GM12878 (cell line): Measurements from ENCODE around the gene SWSAP1. TPM values are rescaled to one million over a fixed set of nuclear protein-coding genes. Genes with fewer than 3 reads are reported as not detected.

Source experiments
- BHLHE40 ChIP-seq, 2 experiments: fragments of 450-650 bp in 1 of 2; IDR thresholded peaks; 2 replicates each; pipeline ENCODE4 v1.6.1; 2011 to 2017; ENCODE audit warnings: low read depth in 2 of 2, borderline replicate concordance in 1 of 2, improper control_type of control experiment in 1 of 2, low read length in 1 of 2, mild to moderate bottlenecking in 1 of 2
- CHD4 ChIP-seq: fragments of 200-600 bp; sonication (generic); IDR thresholded peaks from 2 replicates; pipeline ENCODE4 v1.6.1; 2016; ENCODE audit warnings: mild to moderate bottlenecking
- HDAC6 ChIP-seq: fragments of 200-600 bp; sonication (generic); IDR thresholded peaks from one replicate; pipeline ENCODE4 v1.8.0; 2017; ENCODE audit warnings: antibody characterized with exemption; ENCODE audit not compliant: unreplicated experiment
- HDGF ChIP-seq: fragments of 450-650 bp; IDR thresholded peaks from 2 replicates; pipeline ENCODE4 v1.6.1; 2016; ENCODE audit warnings: antibody characterized with exemption
- MEF2B ChIP-seq: fragments of 450-650 bp; IDR thresholded peaks from 2 replicates; pipeline ENCODE4 v1.6.1; 2018; ENCODE audit warnings: mild to moderate bottlenecking, moderate library complexity; ENCODE audit not compliant: partially characterized antibody, poor library complexity, severe bottlenecking
- MTA2 ChIP-seq: fragments of 450-650 bp; IDR thresholded peaks from 2 replicates; pipeline ENCODE4 v1.6.1; 2016; ENCODE audit warnings: low read depth, mild to moderate bottlenecking, moderate library complexity
- SREBF1 ChIP-seq: IDR thresholded peaks from 2 replicates; pipeline ENCODE4 v1.6.1; 2012; ENCODE audit warnings: mild to moderate bottlenecking, low read length
- polyA plus RNA-seq, 11 experiments: library from polyadenylated mRNA; depleted of rRNA in 4 of 11; unstranded in 6 of 11; stranded (reverse) in 5 of 11; fragments of >200 nt; fragmentation: Nextera tagmentation in 4 of 11; fragmentation: Illumina TruSeq in 1 of 11; extraction: Ambion mirVana in 4 of 11; extraction: Trizol in 1 of 11; gene quantifications; 1 replicate in 1 of 11; 2 replicates in 10 of 11; pipeline versions ENCODE4 v1.2.1 to v1.2.3, GENCODE V29; 2011 to 2016; ENCODE audit warnings: inconsistent platforms in 2 of 11, missing spikeins in 2 of 11, low read depth in 1 of 11
- total RNA-seq, 4 experiments: library from RNA; depleted of rRNA in 3 of 4; stranded (reverse); fragments of >200 nt in 3 of 4; fragmentation: Illumina TruSeq in 1 of 4; extraction: Trizol in 1 of 4; gene quantifications; 2 replicates each; pipeline versions ENCODE4 v1.2.1 to v1.2.3, GENCODE V29; 2013 to 2021
- TF ChIP-seq, protein P1 (sequence below): fragments of 450-650 bp; IDR thresholded peaks from 2 replicates; pipeline ENCODE4 v1.6.1; 2017; ENCODE audit warnings: mild to moderate bottlenecking, moderate library complexity
- TF ChIP-seq, protein P2 (sequence below): fragments of 450-650 bp; IDR thresholded peaks from 2 replicates; pipeline ENCODE4 v1.6.1; 2017; ENCODE audit warnings: mild to moderate bottlenecking

Gene SWSAP1
- total and polyA plus RNA-seq, 10 of the 15 experiments (the other 5 are each of a cell fraction or from before 2014, with no cell fraction given) = 0.18 to 6.5 (median 2.4) TPM

DNA sequence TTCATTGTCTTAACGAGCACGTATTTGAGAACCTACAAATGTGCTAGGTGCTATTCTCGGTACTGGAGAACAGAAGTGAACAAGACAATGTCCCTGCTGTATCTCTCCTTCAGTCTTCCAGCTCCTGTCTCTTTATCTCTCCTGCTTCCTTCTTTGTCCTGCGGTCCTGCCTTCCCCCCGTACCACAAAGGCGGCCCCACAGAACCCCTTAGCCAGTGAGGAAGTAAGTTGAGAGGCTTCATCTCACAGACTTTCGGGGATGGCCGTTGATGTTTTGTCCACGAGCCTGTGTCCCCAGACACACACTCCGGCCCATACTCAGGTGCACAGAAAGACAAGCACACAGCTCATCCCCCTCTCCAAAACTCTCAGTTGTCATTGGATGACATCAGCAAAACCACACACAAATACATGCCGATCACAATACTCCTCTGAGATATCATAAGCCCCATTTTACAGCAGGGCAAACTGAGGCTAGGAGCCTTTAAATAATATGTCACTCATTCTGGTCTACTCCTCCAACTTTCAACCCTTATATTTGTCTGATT, 507 bp upstream of the SWSAP1 start (continued):
- TF ChIP-seq, protein P1, sequence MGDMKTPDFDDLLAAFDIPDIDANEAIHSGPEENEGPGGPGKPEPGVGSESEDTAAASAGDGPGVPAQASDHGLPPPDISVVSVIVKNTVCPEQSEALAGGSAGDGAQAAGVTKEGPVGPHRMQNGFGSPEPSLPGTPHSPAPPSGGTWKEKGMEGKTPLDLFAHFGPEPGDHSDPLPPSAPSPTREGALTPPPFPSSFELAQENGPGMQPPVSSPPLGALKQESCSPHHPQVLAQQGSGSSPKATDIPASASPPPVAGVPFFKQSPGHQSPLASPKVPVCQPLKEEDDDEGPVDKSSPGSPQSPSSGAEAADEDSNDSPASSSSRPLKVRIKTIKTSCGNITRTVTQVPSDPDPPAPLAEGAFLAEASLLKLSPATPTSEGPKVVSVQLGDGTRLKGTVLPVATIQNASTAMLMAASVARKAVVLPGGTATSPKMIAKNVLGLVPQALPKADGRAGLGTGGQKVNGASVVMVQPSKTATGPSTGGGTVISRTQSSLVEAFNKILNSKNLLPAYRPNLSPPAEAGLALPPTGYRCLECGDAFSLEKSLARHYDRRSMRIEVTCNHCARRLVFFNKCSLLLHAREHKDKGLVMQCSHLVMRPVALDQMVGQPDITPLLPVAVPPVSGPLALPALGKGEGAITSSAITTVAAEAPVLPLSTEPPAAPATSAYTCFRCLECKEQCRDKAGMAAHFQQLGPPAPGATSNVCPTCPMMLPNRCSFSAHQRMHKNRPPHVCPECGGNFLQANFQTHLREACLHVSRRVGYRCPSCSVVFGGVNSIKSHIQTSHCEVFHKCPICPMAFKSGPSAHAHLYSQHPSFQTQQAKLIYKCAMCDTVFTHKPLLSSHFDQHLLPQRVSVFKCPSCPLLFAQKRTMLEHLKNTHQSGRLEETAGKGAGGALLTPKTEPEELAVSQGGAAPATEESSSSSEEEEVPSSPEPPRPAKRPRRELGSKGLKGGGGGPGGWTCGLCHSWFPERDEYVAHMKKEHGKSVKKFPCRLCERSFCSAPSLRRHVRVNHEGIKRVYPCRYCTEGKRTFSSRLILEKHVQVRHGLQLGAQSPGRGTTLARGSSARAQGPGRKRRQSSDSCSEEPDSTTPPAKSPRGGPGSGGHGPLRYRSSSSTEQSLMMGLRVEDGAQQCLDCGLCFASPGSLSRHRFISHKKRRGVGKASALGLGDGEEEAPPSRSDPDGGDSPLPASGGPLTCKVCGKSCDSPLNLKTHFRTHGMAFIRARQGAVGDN = no peak
- TF ChIP-seq MTA2 = peak; percentile 33; the same call in 1 of the 2 replicates
- TF ChIP-seq HDAC6 = no peak
- TF ChIP-seq, protein P2, sequence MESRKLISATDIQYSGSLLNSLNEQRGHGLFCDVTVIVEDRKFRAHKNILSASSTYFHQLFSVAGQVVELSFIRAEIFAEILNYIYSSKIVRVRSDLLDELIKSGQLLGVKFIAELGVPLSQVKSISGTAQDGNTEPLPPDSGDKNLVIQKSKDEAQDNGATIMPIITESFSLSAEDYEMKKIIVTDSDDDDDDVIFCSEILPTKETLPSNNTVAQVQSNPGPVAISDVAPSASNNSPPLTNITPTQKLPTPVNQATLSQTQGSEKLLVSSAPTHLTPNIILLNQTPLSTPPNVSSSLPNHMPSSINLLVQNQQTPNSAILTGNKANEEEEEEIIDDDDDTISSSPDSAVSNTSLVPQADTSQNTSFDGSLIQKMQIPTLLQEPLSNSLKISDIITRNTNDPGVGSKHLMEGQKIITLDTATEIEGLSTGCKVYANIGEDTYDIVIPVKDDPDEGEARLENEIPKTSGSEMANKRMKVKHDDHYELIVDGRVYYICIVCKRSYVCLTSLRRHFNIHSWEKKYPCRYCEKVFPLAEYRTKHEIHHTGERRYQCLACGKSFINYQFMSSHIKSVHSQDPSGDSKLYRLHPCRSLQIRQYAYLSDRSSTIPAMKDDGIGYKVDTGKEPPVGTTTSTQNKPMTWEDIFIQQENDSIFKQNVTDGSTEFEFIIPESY = no peak
- no peak for TF ChIP-seq HDGF
- peak; percentile 2 for TF ChIP-seq MEF2B
- TF ChIP-seq BHLHE40 (IDR thresholded peaks at IDR 0.05; ENCODE audit: borderline replicate concordance in 1 of 2, low read depth in 2 of 2, low read length in 1 of 2) = no peak
- no peak for TF ChIP-seq SREBF1
- no peak for TF ChIP-seq CHD4
